Daoy (cell line): ENCODE measurements around the gene NELFB. TPM values are rescaled to one million over a fixed set of nuclear protein-coding genes. Genes with fewer than 3 reads are reported as not detected.

Experiments used
- DNase-seq: peaks from one replicate; pipeline ENCODE4 v3.0.0-alpha.2; 2015; ENCODE audit warnings: low read depth
- total RNA-seq: library from RNA; depleted of rRNA; stranded (reverse); fragments of >200 nt; shearing (Covaris generic); gene quantifications from 2 replicates; pipeline ENCODE4 v1.2.3, GENCODE V29; 2014; rRNA removed

NELFB gene
- total RNA-seq: 62.2 and 74.7 TPM in 2 replicates

DNA sequence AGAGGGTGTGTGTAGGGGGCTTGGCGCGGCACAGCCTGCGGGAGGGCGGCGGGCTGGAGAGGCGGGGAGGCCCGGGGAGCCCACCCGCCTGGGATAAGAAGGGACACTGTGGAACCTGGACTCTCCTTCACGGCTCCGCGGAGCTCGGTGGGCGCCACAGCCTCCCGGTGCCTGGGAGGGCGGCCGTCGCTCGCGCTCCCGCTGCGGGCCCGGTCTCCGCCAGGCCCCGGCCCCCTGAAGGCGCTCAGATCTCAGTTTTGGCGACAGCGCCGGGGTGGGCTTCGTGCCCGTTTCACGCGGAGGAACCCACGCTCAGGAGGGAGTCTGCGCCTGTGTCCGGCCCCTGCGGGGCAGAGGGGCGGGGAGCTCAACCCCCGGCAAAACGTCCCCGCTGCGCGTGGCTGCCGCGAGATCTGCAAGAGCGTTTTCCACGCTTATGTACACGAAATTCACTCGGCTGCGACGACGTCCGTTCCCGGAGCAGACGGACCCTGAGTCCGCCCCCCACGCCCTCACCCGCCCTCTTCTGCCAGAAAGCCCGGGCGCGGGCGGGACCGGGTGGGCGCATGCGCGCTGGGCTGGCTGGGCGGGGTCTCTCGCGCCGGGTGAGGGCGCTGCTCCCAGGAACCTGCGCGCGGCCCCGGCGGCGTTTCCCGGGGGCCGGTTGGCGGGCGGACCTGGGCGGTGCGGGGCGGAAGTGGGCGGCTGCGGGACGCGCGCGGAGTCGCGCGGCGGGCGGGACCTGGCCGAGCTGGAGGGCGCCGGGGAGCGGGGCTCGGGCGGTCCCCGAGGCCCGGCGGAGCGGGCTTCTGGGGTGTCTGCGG, at the start of gene NELFB:
Gene NELFB (plus strand): TSS at position 704 of the 824 bp plus-strand sequence.
- peak; percentile 95 for DNase-seq

DNA sequence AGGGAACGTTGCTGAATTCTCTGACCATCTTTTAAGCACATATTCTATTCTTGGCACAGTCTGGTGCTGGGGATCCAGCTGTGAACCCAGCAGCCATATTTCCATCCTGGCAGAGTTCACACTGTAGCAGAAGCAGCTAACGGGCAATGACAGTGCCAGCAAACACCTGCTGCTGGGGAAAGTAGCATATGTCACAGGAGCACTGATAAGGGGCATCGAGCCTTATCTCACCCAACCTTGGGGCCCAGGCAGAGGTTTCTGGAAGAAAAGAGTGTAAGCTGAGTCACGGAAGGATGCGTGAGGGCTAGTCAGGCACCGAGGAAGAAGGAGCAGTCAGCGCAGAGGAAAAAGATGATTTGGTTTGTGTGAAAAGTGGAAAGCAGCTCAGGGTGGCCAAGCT, 48.5 kb upstream of the NELFB start:
- DNase-seq: no peak

DNA sequence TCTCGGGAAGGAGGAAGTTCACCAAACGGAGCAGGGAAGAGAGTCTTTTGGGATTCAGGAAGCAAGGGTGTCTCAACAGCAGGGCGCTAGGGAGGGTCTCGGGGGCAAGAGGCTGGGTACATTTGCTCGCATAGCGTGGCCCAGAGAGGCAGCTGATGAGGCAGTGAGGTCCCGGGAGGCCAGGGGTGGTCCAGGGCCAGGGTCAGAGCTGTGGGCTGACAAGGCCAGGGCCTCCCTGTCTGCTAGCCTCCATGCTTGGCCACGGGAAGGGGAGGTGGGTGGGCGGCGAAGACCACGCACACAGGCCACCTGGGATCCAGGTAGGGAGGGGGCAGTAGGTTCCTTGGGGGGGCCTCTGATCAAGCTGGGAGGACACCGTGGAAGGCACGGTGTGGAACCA, 43.6 kb upstream of the NELFB start:
- DNase-seq: no peak

DNA sequence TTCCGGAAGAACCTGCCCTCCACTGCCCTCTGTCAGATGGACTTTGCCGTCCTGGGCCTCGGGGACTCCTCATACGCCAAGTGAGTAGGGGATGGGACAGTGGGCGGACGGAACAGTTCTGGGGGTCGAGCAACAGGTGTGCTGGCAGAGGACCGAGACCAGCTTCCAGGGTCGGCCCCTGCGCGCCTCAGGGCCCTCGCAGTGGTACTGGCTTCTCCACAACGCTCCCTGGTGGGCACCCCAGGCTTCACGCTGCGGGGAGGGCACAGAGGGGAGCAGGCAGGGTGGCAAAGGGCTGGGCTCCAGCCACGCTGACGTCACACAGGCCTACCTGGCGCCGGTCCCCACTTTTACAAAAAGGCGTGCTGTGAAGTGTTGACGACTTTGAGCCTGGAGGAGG, 42.6 kb upstream of the NELFB start:
- no peak for DNase-seq

DNA sequence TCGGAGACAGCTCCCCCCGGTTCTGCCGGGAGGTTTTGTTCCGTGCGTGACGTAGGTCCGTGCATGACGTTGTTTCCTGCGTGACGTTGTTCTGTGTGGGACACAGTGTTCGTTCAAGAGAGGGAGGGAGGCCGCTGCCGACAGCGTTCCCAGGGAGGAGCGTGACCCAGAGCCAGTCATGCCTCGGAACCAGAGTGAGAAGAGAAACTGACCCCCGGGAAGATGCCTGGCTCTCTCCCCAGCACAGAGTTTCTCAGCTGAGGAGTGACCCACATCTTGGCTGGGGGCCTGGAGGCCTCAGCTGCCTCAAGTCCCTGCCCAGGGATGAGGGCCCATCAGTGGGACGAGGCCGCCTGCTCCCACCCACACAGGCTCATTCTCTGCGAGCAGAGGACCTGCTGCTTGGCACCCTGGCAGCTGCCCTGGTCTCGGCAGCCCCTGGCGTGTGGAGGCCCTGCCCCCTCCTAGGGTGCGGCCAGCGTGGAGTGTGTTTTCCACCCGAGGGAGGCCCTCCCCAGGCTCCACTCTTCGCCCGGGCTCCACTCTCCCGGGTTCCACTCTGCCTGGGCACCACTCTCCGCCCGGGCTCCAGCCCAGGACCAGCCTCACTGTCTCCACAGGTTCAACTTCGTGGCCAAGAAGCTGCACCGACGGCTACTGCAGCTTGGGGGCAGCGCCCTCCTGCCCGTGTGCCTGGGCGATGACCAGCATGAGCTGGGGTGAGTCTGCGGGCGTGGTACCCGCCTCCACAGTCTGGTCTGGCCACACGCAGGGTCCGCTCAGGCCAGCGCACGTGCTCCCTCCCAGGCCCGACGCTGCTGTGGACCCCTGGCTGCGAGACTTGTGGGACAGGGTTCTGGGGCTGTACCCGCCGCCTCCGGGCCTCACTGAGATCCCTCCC, 41.7 kb upstream of the NELFB start:
- no peak for DNase-seq

DNA sequence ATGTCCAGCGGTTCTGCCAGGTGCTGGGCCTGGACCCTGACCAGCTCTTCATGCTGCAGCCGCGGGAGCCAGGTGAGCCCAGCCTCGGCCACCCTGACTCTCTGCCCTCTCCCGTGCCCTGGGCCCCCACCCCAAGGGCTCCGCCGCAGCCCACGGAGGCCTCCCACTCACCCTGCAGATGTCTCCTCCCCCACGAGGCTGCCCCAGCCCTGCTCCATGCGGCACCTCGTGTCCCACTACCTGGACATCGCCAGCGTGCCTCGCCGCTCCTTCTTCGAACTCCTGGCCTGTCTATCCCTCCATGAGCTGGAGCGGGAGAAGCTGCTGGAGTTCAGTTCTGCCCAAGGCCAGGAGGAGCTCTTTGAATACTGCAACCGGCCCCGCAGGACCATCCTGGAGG, 40.5 kb upstream of the NELFB start:
- no peak for DNase-seq

DNA sequence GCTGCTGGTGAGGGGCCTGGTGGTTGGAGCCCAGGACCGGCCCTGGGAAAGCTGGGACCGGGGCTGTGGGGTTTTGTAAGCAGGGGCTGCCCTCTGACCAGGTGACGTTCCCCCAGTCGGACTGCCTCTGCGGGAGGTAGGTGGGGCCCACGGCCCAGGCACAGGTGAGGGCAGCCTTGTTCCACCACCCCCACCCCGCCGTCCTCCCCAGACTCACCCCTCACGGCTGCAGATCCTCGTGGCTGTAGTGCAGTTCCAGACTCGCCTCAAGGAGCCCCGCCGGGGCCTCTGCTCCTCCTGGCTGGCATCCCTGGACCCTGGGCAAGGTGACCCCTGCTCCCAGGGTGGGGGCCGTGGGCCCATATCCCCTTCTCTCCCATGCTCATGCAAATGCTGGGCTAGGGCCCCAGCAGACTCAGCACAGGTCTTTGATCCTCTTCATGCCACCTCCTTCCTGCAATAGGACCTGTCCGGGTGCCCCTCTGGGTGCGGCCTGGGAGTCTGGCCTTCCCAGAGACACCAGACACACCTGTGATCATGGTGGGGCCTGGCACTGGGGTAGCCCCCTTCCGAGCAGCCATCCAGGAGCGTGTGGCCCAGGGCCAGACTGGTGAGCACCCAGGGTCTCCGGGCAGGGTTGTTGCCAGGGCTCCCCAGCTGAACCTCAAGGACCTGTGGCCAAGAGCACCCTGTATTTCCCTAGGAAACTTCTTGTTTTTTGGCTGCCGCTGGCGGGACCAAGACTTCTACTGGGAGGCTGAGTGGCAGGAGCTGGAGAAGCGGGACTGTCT, 39.7 kb upstream of the NELFB start:
- DNase-seq: no peak

DNA sequence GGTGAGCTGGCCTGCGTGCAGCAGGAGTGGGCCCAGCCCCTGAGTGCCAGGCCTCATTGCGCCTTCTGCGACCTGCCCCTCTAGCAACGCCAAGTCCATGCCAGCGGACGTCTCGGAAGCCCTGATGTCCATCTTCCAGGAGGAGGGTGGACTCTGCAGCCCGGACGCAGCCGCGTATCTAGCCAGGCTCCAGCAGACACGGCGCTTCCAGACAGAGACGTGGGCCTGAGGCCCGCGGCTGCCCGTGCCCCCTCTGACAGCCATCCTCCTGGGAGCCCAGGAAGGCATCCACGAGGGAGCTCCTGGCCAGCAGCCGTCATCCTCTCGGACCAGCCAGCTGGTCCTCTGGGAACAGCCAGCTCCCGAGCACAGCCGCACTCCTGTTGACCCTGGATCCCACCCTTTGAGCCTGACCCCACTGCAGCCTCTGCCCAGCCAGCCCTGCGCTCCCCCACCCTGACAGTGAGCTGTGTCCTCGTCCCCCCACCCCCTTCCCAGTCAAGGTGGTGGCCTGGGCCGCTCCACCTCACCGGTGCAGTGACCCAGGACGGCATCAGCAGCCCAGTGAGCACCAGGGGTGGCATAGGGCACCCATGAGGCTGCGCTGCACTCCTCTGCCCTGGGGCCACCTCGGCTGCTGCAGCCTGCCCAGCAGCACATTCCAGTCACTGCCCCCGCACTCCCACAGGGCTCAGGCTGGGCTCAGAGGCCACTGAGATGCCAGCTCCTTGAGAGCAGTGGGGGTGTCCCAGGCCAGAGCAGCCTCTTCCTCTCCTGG, 38.8 kb upstream of the NELFB start:
- DNase-seq: no peak

DNA sequence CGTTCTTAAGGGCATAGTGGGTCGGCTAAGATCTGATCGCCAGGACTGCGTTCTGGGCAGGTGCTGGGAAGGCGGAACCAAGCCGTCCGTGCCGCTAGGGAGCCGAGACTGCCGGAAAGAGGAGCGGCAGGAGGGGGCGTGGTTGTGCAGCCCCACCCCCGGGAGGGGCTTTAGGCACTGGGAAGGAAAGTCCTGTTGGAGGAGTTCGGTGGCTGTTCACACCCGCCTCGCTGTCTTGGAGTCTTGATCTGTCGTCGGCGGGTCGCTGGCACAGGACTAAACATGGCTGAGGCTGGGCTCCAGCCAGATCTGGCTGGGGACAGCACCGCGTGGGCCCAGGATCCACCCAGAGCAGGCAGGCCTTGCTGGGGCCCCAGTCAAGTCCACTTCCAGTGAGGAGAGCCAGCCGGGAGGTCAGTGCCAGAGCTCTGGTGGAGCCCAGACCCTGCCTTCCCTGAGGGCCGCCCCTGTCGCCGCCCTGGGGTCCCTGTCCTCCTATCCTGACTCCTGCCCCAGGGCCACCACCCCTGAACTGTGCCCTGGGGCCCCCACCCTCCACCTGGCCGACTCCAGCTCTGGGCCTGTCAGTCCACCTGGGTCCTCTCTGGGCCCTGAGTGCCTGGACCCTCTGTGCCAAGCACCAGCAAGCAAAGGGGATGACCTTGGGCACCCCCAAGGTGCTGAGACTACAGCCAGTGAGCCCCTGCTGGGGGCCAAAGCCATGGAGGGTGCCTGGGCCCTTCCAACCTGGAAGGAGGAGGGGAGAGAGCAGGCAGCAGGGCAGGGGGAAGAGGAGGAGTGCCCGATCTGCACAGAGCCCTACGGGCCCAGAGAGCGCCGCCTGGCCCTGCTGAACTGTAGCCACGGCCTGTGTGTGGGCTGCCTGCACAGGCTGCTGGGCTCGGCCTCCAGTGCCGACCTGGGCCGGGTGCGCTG, 37.6 kb upstream of the NELFB start:
- DNase-seq: no peak

DNA sequence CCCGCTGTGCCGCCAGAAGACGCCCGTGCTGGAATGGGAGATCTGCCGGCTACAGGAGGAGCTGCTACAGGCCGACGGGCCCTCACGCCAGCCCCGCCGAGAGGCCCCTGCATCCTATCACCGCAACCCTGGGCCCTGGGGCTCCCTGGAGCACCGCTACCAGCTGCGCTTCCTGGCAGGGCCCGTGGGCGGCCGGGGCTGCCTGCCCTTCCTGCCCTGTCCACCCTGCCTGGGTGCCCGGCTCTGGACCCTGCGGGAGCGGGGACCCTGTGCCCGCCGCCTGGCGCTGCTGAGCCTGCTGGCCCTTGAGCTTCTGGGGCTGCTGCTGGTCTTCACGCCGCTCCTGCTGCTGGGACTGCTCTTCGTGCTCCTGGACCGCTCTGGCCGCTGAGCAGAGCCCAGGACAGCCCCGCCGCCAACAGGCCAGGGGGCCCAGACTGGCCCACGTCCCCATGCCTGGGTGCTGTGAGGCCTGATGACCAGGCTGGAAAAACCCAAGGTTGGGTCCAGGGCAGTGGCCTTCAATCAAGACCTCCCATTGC, 36.8 kb upstream of the NELFB start:
- DNase-seq: no peak

DNA sequence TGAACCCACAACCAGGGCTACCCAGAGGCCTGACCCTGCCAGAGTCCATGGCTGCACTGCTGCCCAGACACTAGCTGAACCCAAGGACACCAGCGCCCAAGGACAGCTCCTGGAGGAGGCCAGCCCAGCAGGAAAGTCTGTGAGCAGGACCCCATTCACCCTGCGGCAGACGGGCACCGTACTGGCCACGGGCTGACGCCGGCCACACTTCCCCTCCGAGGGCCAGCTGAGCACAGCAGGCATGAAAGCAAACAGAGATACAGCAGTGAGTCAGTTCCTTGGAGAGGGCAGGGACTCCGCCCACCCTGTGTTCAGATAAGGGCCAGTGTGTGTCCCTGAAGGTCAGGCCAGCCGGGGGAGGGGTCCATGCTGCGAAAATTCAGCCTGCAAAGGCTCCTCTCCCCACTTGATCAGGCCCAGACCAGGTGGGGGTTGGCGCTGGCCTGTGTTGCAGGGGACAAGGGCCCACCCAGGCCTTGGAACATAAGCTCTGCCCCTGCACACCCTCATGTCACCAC, 36.3 kb upstream of the NELFB start:
- peak; percentile 87 for DNase-seq

DNA sequence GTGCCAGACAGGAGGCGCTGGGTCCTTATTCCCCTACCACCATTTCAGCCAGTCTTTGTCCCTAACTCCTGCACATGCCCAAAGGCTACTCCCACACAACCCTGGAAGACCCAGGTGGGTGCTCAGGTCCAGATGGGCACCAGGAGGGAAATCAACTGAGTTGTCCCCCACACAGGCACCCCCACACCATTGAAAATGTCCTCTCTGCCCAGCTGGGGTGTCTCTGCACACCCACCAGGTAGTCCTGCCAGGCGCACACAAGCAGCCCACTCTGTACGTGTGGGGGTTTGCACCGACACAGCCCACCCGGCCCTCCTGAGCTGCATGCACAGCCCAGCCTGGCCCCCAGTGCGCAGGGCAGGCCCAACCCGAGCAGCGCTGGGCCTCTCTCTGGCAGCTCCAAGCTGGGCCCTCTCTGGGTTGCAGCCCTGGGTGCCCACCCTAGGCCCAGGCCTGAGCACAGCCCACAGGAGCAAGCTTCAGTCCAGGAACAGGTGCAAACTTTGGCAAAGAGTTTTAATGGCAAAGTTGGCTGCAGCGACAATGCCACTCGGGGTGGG, 35.3 kb upstream of the NELFB start:
- DNase-seq: no peak

DNA sequence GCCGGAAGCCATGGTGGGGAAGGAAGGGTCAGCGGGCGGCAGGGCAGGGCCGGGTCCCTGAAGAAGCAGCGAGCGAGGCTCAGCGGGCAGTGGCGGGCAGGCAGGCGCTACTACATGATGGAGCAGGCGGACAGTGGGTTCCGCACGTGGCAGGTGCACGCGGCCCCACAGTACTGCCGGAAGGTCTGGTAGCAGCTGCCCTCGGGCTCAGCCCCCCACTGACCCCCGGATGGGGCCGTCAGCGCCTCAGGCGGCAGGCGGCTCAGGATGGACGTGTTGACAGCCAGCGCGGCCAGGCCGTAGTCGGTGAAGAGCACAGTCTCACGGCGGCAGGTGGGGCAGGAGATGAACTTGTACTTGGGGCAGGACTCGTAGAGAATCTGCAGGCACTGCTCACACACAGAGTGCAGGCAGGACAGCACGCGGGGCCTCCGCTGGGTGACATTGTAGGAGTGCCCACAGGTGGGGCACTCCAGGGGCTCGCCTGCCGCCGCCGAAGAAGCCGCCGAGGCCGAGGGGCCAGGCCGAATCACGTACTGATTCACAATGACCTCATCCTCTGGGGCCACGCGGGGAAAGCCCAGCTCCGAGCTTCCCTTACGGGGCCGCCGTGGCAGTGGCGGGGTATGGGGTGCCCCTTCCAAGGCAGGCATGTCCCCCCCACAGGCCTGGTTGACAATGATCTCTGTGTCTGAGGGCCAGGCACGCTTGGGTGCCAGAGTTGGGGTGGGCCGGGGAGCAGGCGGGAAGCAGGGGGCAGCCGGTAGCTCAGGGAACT, 34.6 kb upstream of the NELFB start:
- no peak for DNase-seq

DNA sequence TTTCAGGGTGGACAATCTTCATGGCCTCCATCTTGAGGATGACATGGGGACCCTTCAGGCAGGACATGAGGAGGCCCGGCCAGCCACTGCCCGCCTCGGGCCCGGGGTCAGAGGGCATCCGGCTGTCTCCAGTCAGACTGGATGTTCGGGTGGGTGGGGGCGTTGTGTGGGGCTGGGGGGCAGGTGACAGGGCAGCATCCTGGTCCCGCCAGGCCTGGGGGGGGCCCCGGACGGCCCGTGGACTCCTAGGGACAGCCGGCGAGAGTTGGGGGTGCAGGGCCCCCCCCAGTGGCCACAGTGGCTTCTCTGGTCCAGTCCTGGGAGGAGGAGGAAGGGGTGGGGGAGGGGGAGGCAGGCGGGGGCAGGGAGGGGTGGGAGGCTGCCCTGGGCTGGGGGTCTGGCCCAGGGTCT, 34.0 kb upstream of the NELFB start:
- no peak for DNase-seq

DNA sequence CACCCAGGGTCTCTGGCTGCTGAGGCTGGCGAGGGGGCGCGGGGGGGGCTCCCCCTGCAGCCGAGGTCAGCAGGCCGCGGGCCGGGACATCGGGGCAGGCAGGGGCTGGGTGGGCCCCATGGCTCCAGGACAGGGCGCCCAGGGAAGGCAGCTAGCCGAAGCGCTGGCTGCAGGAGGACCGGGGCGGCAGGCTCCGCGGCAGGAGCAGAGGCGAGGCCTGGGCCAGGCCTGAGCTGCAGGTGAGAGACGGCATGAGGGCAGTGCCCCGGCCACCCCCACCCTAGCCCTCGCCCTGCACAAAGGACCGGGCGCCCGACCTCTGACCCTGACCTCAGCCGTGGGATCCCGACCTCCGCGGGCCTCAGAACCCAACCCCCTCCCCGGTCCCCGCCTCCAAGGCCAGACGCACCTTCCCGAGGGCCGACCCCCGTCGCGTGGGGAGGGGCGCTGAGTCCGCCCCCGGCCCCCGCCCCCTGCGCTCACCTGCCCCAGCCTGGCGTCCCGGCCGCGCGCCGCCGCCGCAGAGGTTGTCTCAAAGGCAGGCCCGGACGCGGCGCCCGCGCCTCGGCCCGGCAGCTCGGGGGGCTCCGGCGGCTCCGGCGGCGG, 33.5 kb upstream of the NELFB start:
- no peak for DNase-seq

DNA sequence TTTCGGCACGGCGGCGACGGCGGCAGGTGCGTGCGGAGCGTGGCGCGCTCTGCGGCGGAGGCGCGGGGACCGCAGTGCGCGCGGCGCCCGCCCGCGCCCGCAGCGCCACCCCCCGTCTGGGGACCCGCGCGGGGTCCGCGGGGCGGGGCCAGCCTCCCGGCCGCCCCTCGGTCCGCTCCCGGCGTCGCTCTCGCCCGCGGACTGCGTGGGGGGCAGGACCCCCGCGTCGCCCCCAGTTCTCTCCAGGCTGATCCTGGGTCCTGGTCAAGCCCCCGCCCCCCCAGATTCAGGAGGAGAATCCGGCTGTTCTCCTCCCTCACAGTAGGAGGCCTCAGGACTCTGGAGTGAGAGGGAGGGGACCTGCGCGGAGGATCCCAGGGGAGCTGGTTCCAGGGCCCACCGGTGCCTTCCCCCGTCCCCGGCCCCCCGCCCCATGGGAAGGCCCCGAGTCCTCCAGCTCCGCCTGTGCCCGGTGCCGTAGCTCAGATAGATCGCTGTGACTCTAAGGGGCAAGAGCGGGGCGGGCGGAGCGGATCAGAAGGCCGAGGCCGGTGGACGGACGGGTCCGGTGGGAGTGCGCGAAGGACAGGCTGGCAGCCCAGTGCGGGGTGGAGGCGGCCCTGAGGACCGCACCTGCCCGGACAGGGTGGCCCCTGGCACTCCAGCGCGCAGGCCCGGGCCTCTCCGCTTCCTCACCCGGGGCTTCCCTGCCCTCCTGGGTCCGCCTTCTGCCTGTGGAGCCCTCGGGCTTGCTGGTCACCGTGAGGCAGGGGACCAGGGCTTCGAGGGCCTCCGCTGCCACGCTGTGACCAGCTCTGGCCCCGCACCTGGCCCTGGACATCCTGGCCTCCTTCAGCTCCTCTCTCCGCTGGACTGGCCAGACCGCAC, 32.7 kb upstream of the NELFB start, which contains the start of gene RNF208:
Gene RNF208 (minus strand): TSS at position 51 of the 888 bp plus-strand sequence. CDS start 1,028 bp downstream, outside the sequence.
- no peak for DNase-seq
